Posterior cingulate gyrus (tissue), 11 donors: ENCODE data around the gene ZNF488.
A peak's percentile ranks its signal among the peaks of the same experiment; 100 is the strongest.
"Not testable (repeated sequence)": the region's sequence is repeated elsewhere in the genome, so short reads cannot be mapped to it uniquely, and the experiment has no call there.

Source experiments
- DNase-seq, 10 donors: peaks; one replicate each; pipeline versions ENCODE4 v3.0.0 to v3.0.0-alpha.2; 2020 to 2021; ENCODE audit warnings: mixed read lengths in 3 of 10
- intact Hi-C: fragments of 100-400 bp; cut with DNase I; formaldehyde crosslinking; loops from one replicate; pipeline ENCODE4 v1.15.1; 2023

ZNF488 gene

GRCh38 chr10:47384148-47384921, at the start of gene ZNF488:
ZNF488 (minus strand) TSS chr10:47384293; CDS start chr10:47368829, 15,464 bp downstream.
- intact Hi-C loops, result no loop called here

GRCh38 chr10:47425813-47426419, 41.8 kb upstream of the ZNF488 start:
- DNase-seq, result peak in 1 of 10 donors; percentile 70
- intact Hi-C loops, result no loop called here

More at GRCh38 chr10:47384148-47384921, at the start of gene ZNF488:
- DNase-seq, result peak; percentile 73 to 98 (median 86)

GRCh38 chr10:47424231-47424630, 40.1 kb upstream of the ZNF488 start:
- intact Hi-C loops, result no loop called here
- DNase-seq, result no peak

GRCh38 chr10:47423476-47423875, 39.4 kb upstream of the ZNF488 start:
- DNase-seq, result no peak
- intact Hi-C loops, result no loop called here

- no peak for DNase-seq
- intact Hi-C loops, result no loop called here
These were observed 37.2 kb upstream of the ZNF488 start for GRCh38 chr10:47421057-47421952.

GRCh38 chr10:47420305-47421056, 36.4 kb upstream of the ZNF488 start:
- no peak for DNase-seq
- intact Hi-C loops, result no loop called here

GRCh38 chr10:47419421-47419820, 35.3 kb upstream of the ZNF488 start:
- intact Hi-C loops, result no loop called here
- DNase-seq, result no peak

- intact Hi-C loops, result no loop called here
- DNase-seq, result no peak
These were observed 34.9 kb upstream of the ZNF488 start for GRCh38 chr10:47418966-47419365.

GRCh38 chr10:47418321-47418720, 34.2 kb upstream of the ZNF488 start:
- DNase-seq, result no peak
- intact Hi-C loops, result no loop called here

- peak in 3 of 10 donors; percentile 28 to 91 (median 57) for DNase-seq
- intact Hi-C loops, result not testable (repeated sequence)
These were observed 32.5 kb upstream of the ZNF488 start for GRCh38 chr10:47416305-47417218.

GRCh38 chr10:47415520-47416304, 31.6 kb upstream of the ZNF488 start:
- intact Hi-C loops, result no loop called here
- DNase-seq, result no peak

- intact Hi-C loops, result no loop called here
- peak in 1 of 10 donors; percentile 56 for DNase-seq
These were observed 30.8 kb upstream of the ZNF488 start for GRCh38 chr10:47414752-47415519.

GRCh38 chr10:47414227-47414592, 30.1 kb upstream of the ZNF488 start:
- DNase-seq, result no peak
- intact Hi-C loops, result no loop called here

GRCh38 chr10:47413531-47414226, 29.6 kb upstream of the ZNF488 start:
- intact Hi-C loops, result no loop called here
- DNase-seq, result peak in 1 of 10 donors; percentile 49

GRCh38 chr10:47412869-47413268, 28.8 kb upstream of the ZNF488 start:
- DNase-seq, result no peak
- intact Hi-C loops, result no loop called here

GRCh38 chr10:47412177-47412730, 28.2 kb upstream of the ZNF488 start:
- intact Hi-C loops, result no loop called here
- peak in 2 of 10 donors; percentile 60 to 77 for DNase-seq

GRCh38 chr10:47410862-47411261, 26.8 kb upstream of the ZNF488 start:
- peak in 1 of 10 donors; percentile 65 for DNase-seq
- intact Hi-C loops, result no loop called here
